ENCODE results near the gene GABRR1.
A peak's percentile ranks its signal among the peaks of the same experiment; 100 is the strongest.
"Not testable (repeated sequence)": the region's sequence is repeated elsewhere in the genome, so short reads cannot be mapped to it uniquely, and the experiment has no call there.

The GABRR1 gene

GRCh38 chr6:89148016-89148750 is 69.0 kb downstream of the GABRR1 start:
- peak; percentile 39 for DNase-seq

- DNase-seq, result peak; percentile 47
Measured at GRCh38 chr6:89146718-89147700, 70.1 kb downstream of the GABRR1 start.

- peak; percentile 74 for DNase-seq
Measured at GRCh38 chr6:89145956-89146717, 71.0 kb downstream of the GABRR1 start, which contains the start of gene PM20D2. PM20D2 (plus strand) TSS chr6:89146055; CDS start chr6:89146145, 90 bp downstream.

DNA sequence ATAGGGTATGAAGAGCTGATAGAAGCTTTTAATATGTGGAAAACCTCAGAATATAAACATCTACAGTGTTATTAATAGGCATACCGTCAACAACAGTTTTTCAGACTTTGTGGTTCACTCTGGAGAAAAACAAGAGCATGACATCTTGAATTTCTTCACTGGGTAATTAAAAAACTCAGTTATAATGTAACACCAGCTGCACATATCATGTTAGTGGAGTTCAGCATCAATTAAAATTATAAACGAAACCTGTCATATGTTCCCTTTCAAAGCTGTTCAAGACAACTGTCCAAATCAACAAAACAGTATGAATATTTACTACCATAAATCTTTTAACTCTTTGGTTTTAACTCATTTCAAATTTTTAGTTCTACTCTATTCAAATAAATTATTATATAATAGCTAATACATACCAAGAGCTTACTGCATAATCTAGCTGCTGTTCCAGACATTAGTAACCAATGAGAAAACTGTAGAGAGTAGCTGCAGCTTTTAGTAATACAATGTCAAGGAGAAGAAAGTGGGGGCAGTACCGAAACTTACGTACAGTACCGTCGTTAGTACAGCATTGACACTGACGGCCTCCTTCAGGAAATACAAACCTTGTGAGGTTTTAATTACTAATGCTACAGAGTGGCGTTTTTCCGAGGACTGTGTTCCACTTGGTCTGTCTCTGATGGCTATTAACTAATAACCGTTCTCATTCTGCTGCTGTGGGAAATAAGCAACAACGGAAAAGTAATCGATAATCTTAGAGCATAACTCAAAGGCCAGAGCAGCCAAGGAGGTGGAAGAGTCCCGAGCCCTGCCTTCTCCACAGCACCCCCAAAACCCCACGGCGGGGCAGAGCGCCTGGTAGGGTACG is 71.8 kb downstream of the GABRR1 start:
- peak; percentile 23 for DNase-seq

- no peak for DNase-seq
Measured at GRCh38 chr6:89144354-89144906, 72.7 kb downstream of the GABRR1 start.

- no peak for DNase-seq
Measured at GRCh38 chr6:89140347-89141156, 76.6 kb downstream of the GABRR1 start.

- DNase-seq, result no peak
Measured at GRCh38 chr6:89139509-89140346, 77.4 kb downstream of the GABRR1 start.

DNA sequence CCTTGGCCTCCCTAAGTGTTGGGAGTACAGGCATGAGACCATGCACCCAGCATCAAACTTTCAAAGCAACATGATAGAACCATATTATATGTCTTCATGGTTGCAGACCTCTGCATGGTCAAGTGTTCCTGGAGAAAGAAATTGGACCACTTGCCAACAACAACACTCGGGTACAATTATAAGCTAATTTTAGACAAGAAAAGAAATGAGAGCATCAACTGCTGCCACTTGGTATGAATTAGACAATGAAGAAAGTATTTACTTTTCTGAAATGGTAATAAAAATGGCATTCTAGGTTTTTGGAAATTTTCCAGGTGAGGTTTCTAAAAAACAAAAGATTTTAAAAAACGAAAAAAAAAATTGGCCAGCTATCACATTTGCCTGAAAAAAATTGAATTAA is 79.0 kb downstream of the GABRR1 start:
- DNase-seq, result no peak

GRCh38 chr6:89134723-89135122 is 82.4 kb downstream of the GABRR1 start:
- DNase-seq, result no peak

- no peak for DNase-seq
Measured at GRCh38 chr6:89133981-89134380, 83.2 kb downstream of the GABRR1 start.

- DNase-seq, result no peak
Measured at GRCh38 chr6:89132057-89132456, 85.1 kb downstream of the GABRR1 start.

DNA sequence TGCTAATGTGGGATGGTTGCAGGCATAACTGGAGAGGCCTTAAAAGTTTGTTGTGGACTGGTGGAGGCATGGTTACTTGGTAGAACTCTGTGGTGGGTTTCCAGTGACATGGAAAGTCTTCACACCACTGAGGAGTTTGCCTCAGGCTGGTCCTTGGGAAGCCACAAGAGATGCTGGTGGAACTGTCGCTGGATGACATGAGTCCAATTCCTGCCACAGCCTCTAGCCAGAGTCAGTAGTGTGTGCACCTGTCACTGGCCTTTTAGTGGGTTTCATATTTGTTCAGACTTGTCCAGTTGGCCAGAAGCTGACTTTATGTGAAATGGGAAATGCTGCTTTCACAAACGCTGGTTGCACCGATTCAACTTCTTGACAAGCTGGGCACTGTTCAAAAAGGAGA is 85.6 kb downstream of the GABRR1 start:
- no peak for DNase-seq

GRCh38 chr6:89128256-89128671 is 88.9 kb downstream of the GABRR1 start:
- not testable (repeated sequence) for DNase-seq
